ENCODE measurements around the gene GALNT16. TPM values are rescaled to one million over a fixed set of nuclear protein-coding genes. Genes with fewer than 3 reads are reported as not detected.

The GALNT16 gene
- polyA plus RNA-seq, 1 donor from 2014 or later: not detected

DNA sequence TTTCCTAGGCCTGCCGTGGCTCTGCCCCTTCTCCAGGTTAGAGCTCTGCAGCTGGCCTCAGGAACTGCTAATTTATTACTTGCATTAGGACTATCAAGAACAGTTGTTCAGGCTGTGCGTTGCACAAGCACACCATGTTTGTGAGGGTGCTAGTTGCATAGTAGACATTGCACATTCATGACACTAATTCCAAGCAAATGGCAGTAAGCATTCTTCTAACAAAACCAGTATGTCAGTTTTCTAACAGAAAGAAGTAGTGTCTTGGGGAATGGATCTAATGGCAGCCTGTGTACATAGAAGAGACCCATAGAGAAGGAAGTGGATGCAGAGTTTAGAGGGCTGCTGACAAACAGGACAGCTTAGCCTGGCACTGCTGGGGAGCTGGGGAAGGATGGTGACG lies 84.2 kb downstream of the GALNT16 start:
- Mint-ChIP-seq H3K27ac (no peak overlapping the region), H3K9me3 (no peaks in the 10 kb centered on the region), H3K27me3 (peaks cover 15% of the 10 kb centered on the region), H3K4me1 (peaks cover 0 to 2% (median 0%) of the 10 kb centered on the region in 3 donors), H3K4me3 (no peak overlapping the region), H3K36me3 (no peaks in the 10 kb centered on the region)

DNA sequence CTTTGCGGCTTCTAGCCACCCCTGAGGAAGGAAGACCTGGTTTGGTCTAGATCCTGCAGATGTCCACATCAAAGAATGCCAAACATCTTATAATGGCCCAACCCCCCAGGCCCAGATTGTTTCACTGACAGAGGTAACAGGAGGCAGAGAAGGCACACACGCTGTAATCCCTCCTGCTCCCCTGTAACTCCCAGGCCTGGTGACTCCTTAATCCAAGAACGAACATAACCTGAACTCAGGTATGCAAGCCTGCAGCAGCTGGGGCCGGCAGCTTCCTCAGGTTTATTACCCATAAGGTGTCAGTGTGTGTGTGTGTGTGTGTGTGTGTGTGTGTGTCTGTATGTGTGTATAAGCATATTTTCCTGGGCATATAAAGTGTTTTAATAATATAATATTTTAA lies 85.4 kb downstream of the GALNT16 start:
- Mint-ChIP-seq H3K27ac (no peak overlapping the region), H3K9me3 (no peaks in the 10 kb centered on the region), H3K36me3 (no peaks in the 10 kb centered on the region), H3K4me3 (no peak overlapping the region), H3K27me3 (peaks cover 11% of the 10 kb centered on the region), H3K4me1 (peaks cover 0 to 2% (median 0%) of the 10 kb centered on the region in 3 donors)

DNA sequence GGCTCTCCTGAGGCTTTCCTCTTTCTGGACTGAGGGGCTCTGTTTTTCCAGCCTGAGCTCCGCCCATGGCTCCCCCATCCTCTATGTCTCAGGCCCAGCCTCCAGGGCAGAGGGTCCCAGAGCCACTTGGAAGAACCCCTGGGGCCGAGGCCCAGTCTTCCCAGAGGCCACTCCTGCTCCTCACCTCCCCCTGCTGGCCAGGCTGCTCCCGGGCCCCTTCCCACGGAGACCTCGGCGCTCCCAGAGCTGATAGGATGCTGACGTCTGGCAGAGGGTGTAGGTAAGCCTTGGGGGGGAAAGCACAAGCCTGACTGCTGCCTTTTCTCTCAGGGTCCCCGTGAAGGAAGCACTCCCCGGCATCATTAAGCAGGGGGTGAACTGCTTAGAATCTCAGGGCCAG lies 86.8 kb downstream of the GALNT16 start:
- H3K4me3 Mint-ChIP-seq: no peak overlapping the region
- peaks cover 3% of the 10 kb centered on the region for H3K27me3 Mint-ChIP-seq
- H3K4me1 Mint-ChIP-seq: peaks cover 6 to 11% (median 9%) of the 10 kb centered on the region in 3 donors
- H3K9me3 Mint-ChIP-seq: no peaks in the 10 kb centered on the region
- H3K36me3 Mint-ChIP-seq: no peaks in the 10 kb centered on the region
- no peak overlapping the region for H3K27ac Mint-ChIP-seq

DNA sequence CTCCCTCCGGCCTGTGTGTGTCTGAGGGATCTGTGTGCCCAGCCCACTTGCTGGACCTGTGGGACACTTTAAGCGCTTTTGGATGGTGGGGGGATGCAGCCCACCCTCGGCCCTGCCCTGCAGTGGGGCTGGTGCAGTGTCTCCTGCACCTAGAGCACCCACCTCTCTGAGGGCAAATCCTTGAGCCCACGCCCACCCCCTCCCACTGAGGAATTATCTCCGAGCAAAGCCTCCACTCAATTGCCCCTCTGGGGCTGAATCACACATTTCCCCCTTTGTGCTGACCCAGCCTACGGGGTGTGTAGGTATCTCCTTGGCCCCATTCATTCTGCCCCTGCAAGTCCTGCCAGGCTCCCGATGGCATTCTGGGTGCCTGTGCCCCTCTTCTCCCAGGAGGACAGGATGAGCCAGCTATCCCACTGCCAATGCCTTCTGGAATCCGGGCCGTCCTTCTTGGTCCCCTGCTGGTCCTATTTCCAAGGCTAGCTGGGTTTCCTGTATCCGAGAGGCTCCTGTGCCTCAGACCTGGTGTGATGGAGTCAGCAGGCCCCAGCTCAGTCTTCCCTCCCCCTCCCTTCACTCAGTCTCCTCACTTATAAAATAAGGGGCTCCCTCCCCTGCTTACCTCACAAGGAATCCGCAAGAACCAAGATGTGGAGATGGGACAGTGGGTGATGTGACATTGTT lies 89.3 kb downstream of the GALNT16 start:
- H3K27me3 Mint-ChIP-seq: peaks cover under 1% of the 10 kb centered on the region
- H3K4me3 Mint-ChIP-seq: no peak overlapping the region
- H3K4me1 Mint-ChIP-seq: peaks cover 9 to 23% (median 18%) of the 10 kb centered on the region in 3 donors
- H3K36me3 Mint-ChIP-seq: peaks cover 1% of the 10 kb centered on the region
- no peaks in the 10 kb centered on the region for H3K9me3 Mint-ChIP-seq
- H3K27ac Mint-ChIP-seq: no peak overlapping the region

DNA sequence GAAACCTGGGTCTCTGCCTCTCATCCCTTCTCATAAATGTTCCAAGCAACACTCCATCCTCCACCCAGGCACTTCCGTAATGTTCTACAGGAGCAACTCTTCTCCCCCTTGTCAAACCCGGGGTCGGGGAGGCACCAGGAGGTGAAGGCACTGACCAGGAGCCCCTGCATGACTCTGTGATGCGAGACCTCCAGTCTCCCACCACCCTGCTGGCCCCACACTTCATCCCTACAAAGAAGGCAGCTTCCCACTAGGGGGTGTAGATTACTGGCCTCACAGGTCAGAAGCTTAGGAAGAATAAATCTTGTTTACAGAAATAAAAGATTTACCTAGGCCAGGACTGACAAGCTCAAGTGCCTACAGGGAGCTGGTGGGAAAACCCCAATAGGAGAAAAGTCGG lies 90.9 kb downstream of the GALNT16 start:
- Mint-ChIP-seq H3K9me3 (no peaks in the 10 kb centered on the region), H3K4me3 (peak overlapping the region in 1 of 4 donors; percentile 88), H3K36me3 (peaks cover 1% of the 10 kb centered on the region), H3K4me1 (peaks cover 16 to 31% (median 30%) of the 10 kb centered on the region in 3 donors), H3K27ac (peak overlapping the region in 1 of 3 donors; percentile 41), H3K27me3 (peaks cover 2% of the 10 kb centered on the region)

DNA sequence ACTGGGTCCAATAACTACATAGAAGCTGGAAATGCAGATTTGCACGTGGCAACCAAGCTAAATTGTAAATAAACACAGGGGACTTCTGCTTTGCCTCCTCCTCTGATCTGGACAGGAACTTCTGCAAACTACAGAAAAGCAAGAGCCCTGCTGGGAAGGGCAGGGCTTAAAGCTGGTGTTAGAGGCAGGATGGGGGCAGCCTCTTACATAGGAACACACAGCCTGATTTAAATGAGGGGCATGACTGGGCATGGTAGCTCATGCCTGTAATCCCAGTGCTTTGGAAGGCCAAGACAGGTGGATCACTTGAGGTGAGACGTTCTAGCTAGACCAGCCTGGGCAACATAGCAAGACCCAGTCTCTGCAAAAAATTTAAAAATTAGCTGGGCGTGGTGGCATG lies 91.4 kb downstream of the GALNT16 start:
- Mint-ChIP-seq H3K4me3 (peak overlapping the region in 2 of 4 donors; percentile 14 to 88), H3K27me3 (peaks cover 2% of the 10 kb centered on the region), H3K27ac (peak overlapping the region; percentile 41 to 90 (median 52)), H3K4me1 (peaks cover 16 to 32% (median 30%) of the 10 kb centered on the region in 3 donors), H3K36me3 (peaks cover 1% of the 10 kb centered on the region), H3K9me3 (no peaks in the 10 kb centered on the region)

DNA sequence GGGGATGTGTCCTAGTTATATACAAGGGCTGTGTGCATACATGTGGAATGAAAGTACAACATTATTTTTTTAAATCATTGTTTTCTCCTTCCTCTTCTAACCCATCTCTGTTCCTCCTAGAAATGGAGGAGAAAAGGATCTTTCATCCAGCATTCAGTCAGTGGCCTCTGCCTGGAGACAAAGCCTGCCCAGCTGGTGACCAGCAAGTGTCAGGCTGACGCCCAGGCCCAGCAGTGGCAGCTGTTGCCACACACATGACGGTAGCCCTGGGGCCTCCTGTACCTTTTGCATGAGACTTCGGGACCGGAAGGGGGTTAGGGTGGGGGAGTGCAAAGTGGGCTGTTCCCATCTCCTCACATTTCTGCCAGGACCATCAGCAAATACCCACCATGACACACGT lies 92.0 kb downstream of the GALNT16 start:
- H3K27ac Mint-ChIP-seq: peak overlapping the region; percentile 41 to 90 (median 52)
- H3K36me3 Mint-ChIP-seq: peaks cover 1% of the 10 kb centered on the region
- no peaks in the 10 kb centered on the region for H3K9me3 Mint-ChIP-seq
- peaks cover 16 to 32% (median 30%) of the 10 kb centered on the region in 3 donors for H3K4me1 Mint-ChIP-seq
- peaks cover 2% of the 10 kb centered on the region for H3K27me3 Mint-ChIP-seq
- peak overlapping the region in 1 of 4 donors; percentile 88 for H3K4me3 Mint-ChIP-seq

DNA sequence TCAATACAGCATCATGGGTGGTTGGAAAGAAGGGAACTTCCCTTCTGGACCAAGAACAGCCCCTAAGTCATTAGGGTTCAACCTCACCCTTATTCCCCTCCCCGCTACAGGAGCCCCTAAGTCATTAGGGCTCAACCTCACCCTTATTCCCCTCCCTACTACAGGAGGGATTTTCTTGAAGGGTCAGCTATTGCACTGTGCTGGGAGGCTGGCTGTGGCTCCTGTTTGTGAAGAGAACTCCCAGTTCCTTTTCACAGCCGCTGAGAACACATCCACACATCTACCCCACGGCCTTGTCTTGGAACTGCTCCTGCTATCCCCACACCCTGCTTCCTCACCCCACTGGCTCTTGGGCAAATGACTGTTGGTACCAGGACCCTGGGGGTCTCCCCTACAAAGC lies 93.2 kb downstream of the GALNT16 start:
- Mint-ChIP-seq H3K4me3 (peak overlapping the region in 1 of 4 donors; percentile 41), H3K36me3 (peaks cover 1% of the 10 kb centered on the region), H3K27ac (peak overlapping the region; percentile 18 to 84 (median 34)), H3K27me3 (peaks cover 2% of the 10 kb centered on the region), H3K9me3 (no peaks in the 10 kb centered on the region), H3K4me1 (peaks cover 16 to 32% (median 31%) of the 10 kb centered on the region in 3 donors)

DNA sequence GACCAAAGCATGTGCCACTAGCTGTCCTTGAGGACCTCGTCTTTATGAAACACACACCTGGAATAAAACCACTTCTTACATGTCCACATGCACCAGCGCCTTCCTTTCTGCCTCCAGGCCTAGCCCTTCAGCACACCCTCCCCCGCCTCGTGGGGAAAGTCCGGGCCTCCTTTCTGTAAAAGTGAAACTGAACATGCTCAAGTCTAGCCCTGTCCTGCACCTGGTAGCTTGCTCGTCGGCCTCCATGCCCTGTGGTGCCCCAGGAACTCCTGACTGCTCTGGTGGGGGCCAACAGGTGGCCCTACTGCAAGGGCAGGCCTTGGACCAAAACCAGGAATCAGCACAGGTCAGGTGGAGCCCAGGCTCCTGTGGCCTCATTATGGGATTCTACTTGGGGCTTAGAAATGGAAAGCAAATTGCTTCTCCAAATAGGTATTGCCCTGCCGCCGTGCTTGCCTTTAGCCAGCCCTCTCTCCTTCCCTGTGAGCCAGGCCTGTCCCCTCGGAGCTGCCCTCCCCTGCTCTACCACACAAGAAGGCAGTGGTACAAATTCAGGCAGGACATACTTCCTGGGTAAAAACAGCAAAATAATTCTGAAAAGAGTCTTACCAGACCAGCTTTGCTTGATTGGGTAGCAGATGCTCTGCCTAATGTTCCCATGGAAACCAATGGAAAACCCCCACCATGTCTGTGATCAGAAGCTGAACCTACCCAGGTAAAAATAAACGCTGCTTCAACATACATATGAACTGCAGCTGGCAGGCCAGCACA lies 94.6 kb downstream of the GALNT16 start:
- Mint-ChIP-seq H3K4me1 (peaks cover 24 to 34% (median 31%) of the 10 kb centered on the region in 3 donors), H3K4me3 (peak overlapping the region; percentile 73 to 93 (median 84)), H3K27ac (peak overlapping the region; percentile 96 to 100 (median 100)), H3K9me3 (no peaks in the 10 kb centered on the region), H3K27me3 (peaks cover 3% of the 10 kb centered on the region), H3K36me3 (peaks cover 1% of the 10 kb centered on the region)

DNA sequence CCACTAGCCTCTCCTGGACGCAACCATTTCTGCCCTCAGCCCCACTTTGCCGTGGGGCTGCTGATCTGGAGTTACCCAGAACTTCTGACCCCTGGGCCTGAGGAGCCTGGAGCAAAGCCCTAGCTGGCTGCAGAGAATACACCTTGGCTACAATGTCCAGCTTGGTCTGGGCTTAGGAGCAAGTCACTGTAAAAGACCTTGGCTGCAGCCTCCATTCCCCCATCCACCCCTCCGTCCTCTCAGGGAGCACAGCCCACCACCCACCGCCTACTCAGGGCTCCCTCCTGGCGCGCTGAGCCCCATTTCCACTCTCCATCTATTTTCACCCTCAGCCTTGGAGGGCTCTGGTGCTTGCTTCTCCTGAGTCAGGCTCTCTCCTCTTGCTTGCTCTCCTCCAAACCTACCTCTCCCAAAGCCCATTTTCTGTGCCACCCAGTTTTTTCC lies 95.2 kb downstream of the GALNT16 start:
- peak overlapping the region; percentile 28 to 90 (median 76) for H3K4me3 Mint-ChIP-seq
- H3K36me3 Mint-ChIP-seq: peaks cover 1% of the 10 kb centered on the region
- H3K9me3 Mint-ChIP-seq: no peaks in the 10 kb centered on the region
- peaks cover 24 to 34% (median 31%) of the 10 kb centered on the region in 3 donors for H3K4me1 Mint-ChIP-seq
- H3K27me3 Mint-ChIP-seq: peaks cover 3% of the 10 kb centered on the region
- peak overlapping the region; percentile 96 to 100 (median 100) for H3K27ac Mint-ChIP-seq

DNA sequence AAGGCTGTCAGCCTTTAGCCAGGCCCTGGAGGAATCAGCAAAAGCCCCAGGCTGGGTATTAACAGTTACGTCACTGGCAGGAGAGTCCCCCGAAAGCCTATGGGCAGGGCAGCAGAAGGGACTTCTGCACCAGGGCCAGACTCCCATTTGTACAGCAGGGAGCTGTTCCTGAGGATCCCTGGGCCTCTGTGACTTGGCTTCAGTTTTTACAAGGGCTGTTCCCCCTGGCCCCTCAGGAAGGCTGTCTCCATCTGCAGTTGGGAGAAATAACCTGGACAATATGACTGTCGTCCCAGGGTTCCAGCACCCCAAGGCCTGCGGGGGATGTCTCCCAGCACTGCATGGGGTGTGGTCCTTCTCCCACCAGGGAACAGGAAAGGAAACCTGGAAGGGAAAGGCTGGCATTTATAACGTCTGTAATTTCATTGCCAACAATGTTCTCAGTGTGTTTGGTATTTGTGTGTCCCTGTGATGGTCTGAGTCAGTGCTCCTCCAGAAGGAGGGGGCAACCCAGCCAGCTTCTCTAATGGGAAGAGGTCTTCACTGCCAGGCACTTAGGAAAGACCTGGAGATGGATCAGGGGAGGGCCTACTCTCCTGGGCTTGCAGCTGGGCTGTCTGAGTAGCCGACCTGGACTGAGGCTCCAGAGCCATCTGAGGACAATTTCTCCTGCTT lies 95.8 kb downstream of the GALNT16 start:
- H3K36me3 Mint-ChIP-seq: peaks cover 1% of the 10 kb centered on the region
- H3K4me1 Mint-ChIP-seq: peaks cover 25 to 39% (median 34%) of the 10 kb centered on the region in 3 donors
- H3K9me3 Mint-ChIP-seq: no peaks in the 10 kb centered on the region
- H3K4me3 Mint-ChIP-seq: peak overlapping the region in 2 of 4 donors; percentile 80 to 90
- peak overlapping the region in 2 of 3 donors; percentile 100 for H3K27ac Mint-ChIP-seq
- H3K27me3 Mint-ChIP-seq: peaks cover 3% of the 10 kb centered on the region

DNA sequence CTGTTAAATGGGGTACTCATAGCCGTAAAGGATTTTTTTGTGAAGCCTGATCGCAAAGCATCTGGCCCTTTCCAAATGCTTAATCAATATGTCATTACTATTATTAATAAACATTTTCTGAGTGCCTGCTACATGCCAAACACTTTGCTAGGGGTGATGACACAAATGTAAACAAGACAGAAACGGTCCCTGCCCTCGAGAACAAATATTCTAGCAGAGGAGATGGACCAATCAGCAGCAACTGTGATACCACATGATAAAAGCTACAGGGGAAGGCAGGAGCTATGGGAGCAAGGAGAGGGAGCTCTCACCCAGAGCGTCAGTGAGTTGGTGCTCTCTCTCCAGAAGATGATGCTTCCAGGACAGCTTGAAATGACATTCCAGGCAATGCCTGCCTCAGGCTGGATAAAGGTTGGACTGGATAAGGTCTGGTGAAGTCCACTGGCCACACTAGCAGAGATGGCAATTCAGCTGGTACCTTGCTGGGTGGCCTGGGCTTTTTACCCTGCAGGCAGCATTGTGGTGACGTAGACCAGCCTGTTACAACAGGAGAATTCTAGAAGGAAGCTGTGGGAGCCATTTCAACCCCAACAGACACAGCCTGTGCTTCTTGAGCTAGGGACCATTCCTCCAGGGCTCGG lies 97.1 kb downstream of the GALNT16 start:
- peaks cover 3% of the 10 kb centered on the region for H3K27me3 Mint-ChIP-seq
- peaks cover 26 to 37% (median 28%) of the 10 kb centered on the region in 3 donors for H3K4me1 Mint-ChIP-seq
- peak overlapping the region; percentile 29 to 84 (median 63) for H3K27ac Mint-ChIP-seq
- peaks cover 1% of the 10 kb centered on the region for H3K36me3 Mint-ChIP-seq
- no peak overlapping the region for H3K4me3 Mint-ChIP-seq
- no peaks in the 10 kb centered on the region for H3K9me3 Mint-ChIP-seq

DNA sequence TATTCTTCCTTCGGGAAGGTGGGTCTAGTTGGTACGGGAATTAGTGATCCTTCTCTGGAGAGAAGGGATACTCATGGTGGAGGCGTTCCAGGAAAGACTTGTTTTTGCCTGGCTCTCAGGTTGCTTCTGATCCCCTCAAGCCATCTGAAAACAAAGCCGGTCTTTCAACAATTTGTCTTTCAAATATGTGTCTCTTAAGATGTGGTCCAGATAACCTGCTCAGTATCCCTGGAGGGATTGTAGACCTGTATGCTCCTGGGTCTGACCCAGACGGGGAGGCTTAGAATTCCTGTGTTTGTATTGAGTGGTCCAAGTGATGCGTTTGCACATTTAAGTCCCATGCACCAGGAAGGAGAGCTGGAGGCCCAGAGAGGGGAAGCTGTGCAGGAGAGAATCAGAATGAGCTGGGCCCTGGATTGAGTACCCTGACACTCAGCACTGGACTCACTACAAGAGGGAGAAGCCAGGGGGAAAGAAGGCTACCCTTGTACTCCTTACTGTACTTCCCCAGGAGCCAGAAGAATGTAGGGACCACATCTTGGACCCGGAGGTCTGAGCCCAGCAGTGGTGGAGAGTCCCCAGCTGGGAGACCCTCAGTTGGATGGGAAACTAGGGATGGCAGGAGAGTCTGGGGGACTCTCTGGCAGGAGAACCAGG lies 97.7 kb downstream of the GALNT16 start:
- peak overlapping the region in 1 of 3 donors; percentile 57 for H3K27ac Mint-ChIP-seq
- peak overlapping the region in 1 of 4 donors; percentile 12 for H3K4me3 Mint-ChIP-seq
- H3K27me3 Mint-ChIP-seq: peaks cover 3% of the 10 kb centered on the region
- no peaks in the 10 kb centered on the region for H3K9me3 Mint-ChIP-seq
- H3K4me1 Mint-ChIP-seq: peaks cover 22 to 35% (median 26%) of the 10 kb centered on the region in 3 donors
- H3K36me3 Mint-ChIP-seq: no peaks in the 10 kb centered on the region
